GM21825 (cell line): ENCODE data around the gene KIF1B.

Source experiments
- ATAC-seq: cut with Tn5 transposase; IDR thresholded peaks from one replicate; pipeline ENCODE4 v1.9.1; 2021; ENCODE audit warnings: mild to moderate bottlenecking, moderate library complexity; ENCODE audit not compliant: unreplicated experiment

KIF1B gene

GRCh38 chr1:10209905-10210810 lies at the start of gene KIF1B:
Gene KIF1B (plus strand): TSS chr1:10210570. CDS start chr1:10232329, 21,759 bp downstream.
- ATAC-seq: peak; percentile 96

- no peak for ATAC-seq
Observed at GRCh38 chr1:10160907-10161490, 49.4 kb upstream of the KIF1B start.

DNA sequence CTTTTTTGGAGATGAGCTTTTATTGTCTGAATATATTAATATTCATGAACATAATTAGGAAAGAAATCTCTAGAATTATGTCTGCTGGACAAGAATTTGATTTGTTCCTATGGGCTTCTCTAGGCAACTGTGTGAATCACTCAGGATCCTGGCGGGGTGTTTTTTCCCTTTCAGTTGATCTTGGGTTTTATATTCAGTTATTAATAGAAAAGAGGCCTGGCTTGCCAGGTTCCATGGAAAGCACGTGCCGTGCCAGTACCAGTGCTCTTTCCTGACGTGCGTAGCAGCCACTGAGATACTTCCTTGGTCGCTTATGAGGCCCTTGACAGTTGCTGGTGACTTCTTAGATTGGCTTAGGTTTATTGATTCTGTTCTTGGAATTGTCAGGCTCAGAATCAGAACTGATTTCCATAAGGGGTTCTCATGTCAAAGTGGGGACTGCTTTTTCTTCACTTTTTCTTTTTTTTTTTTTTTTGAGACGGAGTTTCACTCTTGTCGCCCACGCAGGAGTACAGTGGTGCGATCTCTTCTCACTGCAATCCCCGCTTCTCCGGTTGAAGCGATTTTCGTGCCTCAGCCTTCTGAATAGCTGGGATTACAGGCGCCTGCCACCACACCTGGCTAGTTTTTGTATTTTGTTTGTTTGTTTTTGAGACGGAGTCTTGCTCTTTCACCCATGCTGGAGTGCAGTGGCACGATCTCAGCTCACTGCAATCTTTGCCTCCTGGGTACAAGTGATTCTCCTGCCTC lies 48.7 kb upstream of the KIF1B start:
- ATAC-seq: no peak

GRCh38 chr1:10168912-10169514 lies 41.4 kb upstream of the KIF1B start:
- ATAC-seq: no peak

GRCh38 chr1:10170239-10170574 lies 40.2 kb upstream of the KIF1B start:
- ATAC-seq: peak; percentile 60

GRCh38 chr1:10171105-10171767 lies 39.1 kb upstream of the KIF1B start:
- ATAC-seq: no peak

GRCh38 chr1:10171995-10172669 lies 38.2 kb upstream of the KIF1B start:
- no peak for ATAC-seq

- ATAC-seq: no peak
Observed at GRCh38 chr1:10173582-10173981, 36.8 kb upstream of the KIF1B start.

DNA sequence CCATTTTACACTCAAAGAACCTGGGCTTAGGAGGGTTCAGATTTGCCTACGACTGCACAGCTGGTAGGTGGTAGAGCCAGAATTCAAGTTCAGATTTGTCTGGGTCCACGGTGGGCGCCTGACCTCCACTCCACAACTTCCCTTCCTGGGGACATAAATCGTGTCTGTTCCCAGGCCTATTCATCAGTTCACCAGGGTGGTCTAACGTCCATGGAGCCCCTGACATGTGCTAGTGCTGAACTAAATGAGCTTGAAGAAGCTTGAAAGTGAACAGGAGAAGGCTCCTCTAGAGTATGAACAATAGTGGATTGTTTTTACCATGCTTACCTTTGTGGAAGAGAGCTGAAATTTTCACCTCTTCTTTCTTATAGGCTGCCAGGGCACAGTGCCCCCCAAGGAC lies 32.5 kb upstream of the KIF1B start:
- ATAC-seq: no peak

- no peak for ATAC-seq
Observed at GRCh38 chr1:10178597-10179405, 31.6 kb upstream of the KIF1B start.

- no peak for ATAC-seq
Observed at GRCh38 chr1:10179406-10180091, 30.8 kb upstream of the KIF1B start.

- no peak for ATAC-seq
Observed at GRCh38 chr1:10181154-10181553, 29.2 kb upstream of the KIF1B start.

- ATAC-seq: no peak
Observed at GRCh38 chr1:10185759-10186158, 24.6 kb upstream of the KIF1B start.

- no peak for ATAC-seq
Observed at GRCh38 chr1:10186331-10187025, 23.9 kb upstream of the KIF1B start.

GRCh38 chr1:10187026-10187334 lies 23.4 kb upstream of the KIF1B start:
- ATAC-seq: no peak

GRCh38 chr1:10188133-10188650 lies 22.2 kb upstream of the KIF1B start:
- no peak for ATAC-seq

DNA sequence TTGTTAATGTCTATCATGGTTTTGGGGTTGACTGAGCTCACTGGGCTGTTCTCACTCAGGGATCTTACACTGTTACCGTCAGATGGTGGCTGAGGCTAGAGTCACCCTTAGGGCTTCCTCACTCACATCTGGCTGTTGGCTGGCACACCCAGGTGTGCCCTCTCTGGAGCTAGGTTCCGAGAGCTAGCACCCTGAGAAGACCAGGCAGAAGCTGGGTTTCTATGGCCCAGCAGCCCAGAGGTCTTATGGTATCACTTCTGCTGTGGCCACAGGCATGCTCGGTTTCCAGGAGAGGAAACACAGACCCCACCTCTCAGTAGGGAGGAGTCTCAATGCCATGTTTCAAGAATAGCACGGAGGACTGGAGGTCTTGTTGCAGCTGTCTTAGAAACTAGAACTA lies 20.7 kb upstream of the KIF1B start:
- ATAC-seq: no peak

- no peak for ATAC-seq
Observed at GRCh38 chr1:10192263-10192662, 18.1 kb upstream of the KIF1B start.
